DOHH2 (cell line): ENCODE data around the gene HOXA9.

Experiments
- H3F3A ChIP-seq: fragments of 200-600 bp; sonication (generic), shearing (Covaris generic); 2 replicates; pipeline ENCODE4 v1.6.0; 2016; ENCODE audit warnings: antibody characterized with exemption, mild to moderate bottlenecking; ENCODE audit not compliant: control insufficient read depth, insufficient read depth
- H3K27ac ChIP-seq: fragments of 200-600 bp; sonication (generic); 2 replicates; pipeline ENCODE4 v1.5.1; 2014; ENCODE audit warnings: low read depth, mild to moderate bottlenecking, low read length, moderate library complexity
- H3K27me3 ChIP-seq: fragments of 200-600 bp; sonication (generic); 2 replicates; pipeline ENCODE4 v1.6.1; 2014; ENCODE audit warnings: mild to moderate bottlenecking, low read length, mixed read lengths; ENCODE audit not compliant: control insufficient read depth
- H3K36me3 ChIP-seq: fragments of 200-600 bp; sonication (generic); 2 replicates; pipeline ENCODE4 v1.6.1; 2014; ENCODE audit warnings: mild to moderate bottlenecking, low read length, moderate library complexity, mixed read lengths; ENCODE audit not compliant: control insufficient read depth
- H3K4me1 ChIP-seq: fragments of 200-600 bp; sonication (generic); 2 replicates; pipeline ENCODE4 v1.6.1; 2014; ENCODE audit warnings: mild to moderate bottlenecking, low read length, mixed read lengths; ENCODE audit not compliant: control insufficient read depth
- H3K4me2 ChIP-seq: fragments of 200-600 bp; sonication (generic); 2 replicates; pipeline ENCODE4 v1.6.0; 2014; ENCODE audit warnings: mild to moderate bottlenecking, low read length, moderate library complexity
- H3K4me3 ChIP-seq: fragments of 200-600 bp; sonication (generic); 2 replicates; pipeline ENCODE4 v1.5.1; 2014; ENCODE audit warnings: mild to moderate bottlenecking, low read length, mixed read lengths
- H3K79me2 ChIP-seq: fragments of 200-600 bp; sonication (generic); 2 replicates; pipeline ENCODE4 v1.6.1; 2014; ENCODE audit warnings: mild to moderate bottlenecking, low read length, mixed read lengths; ENCODE audit not compliant: control insufficient read depth
- H3K9me2 ChIP-seq: fragments of 200-600 bp; sonication (generic); replicated peaks from 2 replicates; pipeline ENCODE4 v1.6.1; 2014; ENCODE audit warnings: mild to moderate bottlenecking, low read length, mixed read lengths; ENCODE audit not compliant: control insufficient read depth
- H3K9me3 ChIP-seq: fragments of 200-600 bp; sonication (generic); 2 replicates; pipeline ENCODE4 v1.6.1; 2014; ENCODE audit warnings: antibody characterized with exemption, low read length, mixed read lengths; ENCODE audit not compliant: control insufficient read depth, insufficient read depth
- H4K20me1 ChIP-seq: fragments of 200-600 bp; sonication (generic); 2 replicates; pipeline ENCODE4 v1.6.0; 2014; ENCODE audit warnings: low read depth, mild to moderate bottlenecking, antibody characterized with exemption, low read length, moderate library complexity; ENCODE audit not compliant: control insufficient read depth, insufficient read depth
- EZH2phosphoT487 ChIP-seq: fragments of 200-600 bp; sonication (generic); IDR thresholded peaks from 2 replicates; pipeline ENCODE4 v1.6.1; 2017; ENCODE audit warnings: borderline replicate concordance, mild to moderate bottlenecking, antibody characterized with exemption, low read length, moderate library complexity, mixed read lengths
- TF ChIP-seq, protein P1 (sequence below): fragments of 200-600 bp; sonication (generic); IDR thresholded peaks from one replicate; pipeline ENCODE4 v1.5.1; 2014; ENCODE audit warnings: antibody characterized with exemption, mild to moderate bottlenecking, low read depth, low read length; ENCODE audit not compliant: poor library complexity, severe bottlenecking

HOXA9 gene

DNA sequence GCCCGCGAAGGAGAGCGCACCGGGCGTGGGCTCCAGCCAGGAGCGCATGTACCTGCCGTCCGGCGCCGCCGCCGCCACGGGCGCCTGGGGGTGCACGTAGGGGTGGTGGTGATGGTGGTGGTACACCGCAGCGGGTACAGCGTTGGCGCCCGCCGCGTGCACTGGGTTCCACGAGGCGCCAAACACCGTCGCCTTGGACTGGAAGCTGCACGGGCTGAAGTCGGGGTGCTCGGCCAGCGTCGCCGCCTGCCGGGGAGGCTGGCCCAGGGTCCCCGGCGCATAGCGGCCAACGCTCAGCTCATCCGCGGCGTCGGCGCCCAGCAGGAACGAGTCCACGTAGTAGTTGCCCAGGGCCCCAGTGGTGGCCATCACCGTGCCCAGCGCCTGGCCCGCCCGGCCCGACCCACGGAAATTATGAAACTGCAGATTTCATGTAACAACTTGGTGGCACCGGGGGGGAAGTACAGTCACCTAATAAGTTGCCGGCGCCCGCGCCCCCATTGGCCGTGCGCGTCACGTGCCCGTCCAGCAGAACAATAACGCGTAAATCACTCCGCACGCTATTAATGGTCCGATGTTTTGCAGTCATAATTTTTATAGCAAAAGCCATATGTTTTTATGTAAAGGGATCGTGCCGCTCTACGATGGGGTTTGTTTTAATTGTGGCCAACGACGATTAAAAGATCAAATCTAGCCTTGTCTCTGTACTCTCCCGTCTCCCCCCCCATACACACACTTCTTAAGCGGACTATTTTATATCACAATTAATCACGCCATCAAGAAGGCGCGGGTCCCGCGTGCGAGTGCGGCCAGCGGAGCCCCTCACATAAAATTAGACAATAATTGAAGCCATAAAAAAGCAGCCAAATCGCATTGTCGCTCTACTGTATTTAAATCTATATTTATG is at the start of gene HOXA9:
HOXA9 (minus strand) TSS at position 449 of the 907 bp plus-strand sequence; CDS start at position 369, 80 bp downstream.
- peaks cover 2% of the 10 kb centered on the region for H3F3A ChIP-seq
- no peaks in the 10 kb centered on the region for H3K9me3 ChIP-seq
- H3K36me3 ChIP-seq, result no peaks in the 10 kb centered on the region
- TF ChIP-seq, protein P1, sequence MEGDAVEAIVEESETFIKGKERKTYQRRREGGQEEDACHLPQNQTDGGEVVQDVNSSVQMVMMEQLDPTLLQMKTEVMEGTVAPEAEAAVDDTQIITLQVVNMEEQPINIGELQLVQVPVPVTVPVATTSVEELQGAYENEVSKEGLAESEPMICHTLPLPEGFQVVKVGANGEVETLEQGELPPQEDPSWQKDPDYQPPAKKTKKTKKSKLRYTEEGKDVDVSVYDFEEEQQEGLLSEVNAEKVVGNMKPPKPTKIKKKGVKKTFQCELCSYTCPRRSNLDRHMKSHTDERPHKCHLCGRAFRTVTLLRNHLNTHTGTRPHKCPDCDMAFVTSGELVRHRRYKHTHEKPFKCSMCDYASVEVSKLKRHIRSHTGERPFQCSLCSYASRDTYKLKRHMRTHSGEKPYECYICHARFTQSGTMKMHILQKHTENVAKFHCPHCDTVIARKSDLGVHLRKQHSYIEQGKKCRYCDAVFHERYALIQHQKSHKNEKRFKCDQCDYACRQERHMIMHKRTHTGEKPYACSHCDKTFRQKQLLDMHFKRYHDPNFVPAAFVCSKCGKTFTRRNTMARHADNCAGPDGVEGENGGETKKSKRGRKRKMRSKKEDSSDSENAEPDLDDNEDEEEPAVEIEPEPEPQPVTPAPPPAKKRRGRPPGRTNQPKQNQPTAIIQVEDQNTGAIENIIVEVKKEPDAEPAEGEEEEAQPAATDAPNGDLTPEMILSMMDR, result no peak
- no peak for TF ChIP-seq EZH2phosphoT487
- peaks cover 11% of the 10 kb centered on the region for H3K4me1 ChIP-seq
- peaks cover 65% of the 10 kb centered on the region for H3K27me3 ChIP-seq
- H4K20me1 ChIP-seq, result 0 out of 2 replicates have a peak, but pooled peaks cover 3% of the 10 kb centered on the region
- no peaks in the 10 kb centered on the region for H3K9me2 ChIP-seq
- H3K79me2 ChIP-seq, result no peaks in the 10 kb centered on the region
- peak within 1 kb of the TSS; percentile 28; the same call in 1 of the 2 replicates for H3K4me2 ChIP-seq
- H3K4me3 ChIP-seq, result no peak within 1 kb of the TSS
- H3K27ac ChIP-seq, result no peak within 1 kb of the TSS

- no peak overlapping the region for H3K4me2 ChIP-seq
- H3K27ac ChIP-seq, result no peak overlapping the region
- peaks cover 5% of the 10 kb centered on the region for H3K4me1 ChIP-seq
- peaks cover 57% of the 10 kb centered on the region for H3K27me3 ChIP-seq
- TF ChIP-seq EZH2phosphoT487, result no peak
- TF ChIP-seq, protein P1, result no peak
- no peaks in the 10 kb centered on the region for H3K9me3 ChIP-seq
- H3K9me2 ChIP-seq, result no peaks in the 10 kb centered on the region
- no peak overlapping the region for H3K4me3 ChIP-seq
- no peaks in the 10 kb centered on the region for H3K36me3 ChIP-seq
- no peaks in the 10 kb centered on the region for H3F3A ChIP-seq
- H4K20me1 ChIP-seq, result peaks cover 5% of the 10 kb centered on the region; the same call in 1 of the 2 replicates
- no peaks in the 10 kb centered on the region for H3K79me2 ChIP-seq
Measured at GRCh38 chr7:27214239-27214950, 49.1 kb upstream of the HOXA9 start.

- peaks cover 58% of the 10 kb centered on the region for H3K27me3 ChIP-seq
- no peak overlapping the region for H3K4me2 ChIP-seq
- no peaks in the 10 kb centered on the region for H3F3A ChIP-seq
- no peak overlapping the region for H3K27ac ChIP-seq
- H3K4me1 ChIP-seq, result peaks cover 5% of the 10 kb centered on the region
- no peak overlapping the region for H3K4me3 ChIP-seq
- peaks cover 5% of the 10 kb centered on the region; the same call in 1 of the 2 replicates for H4K20me1 ChIP-seq
- no peaks in the 10 kb centered on the region for H3K79me2 ChIP-seq
- H3K36me3 ChIP-seq, result no peaks in the 10 kb centered on the region
- H3K9me2 ChIP-seq, result no peaks in the 10 kb centered on the region
- TF ChIP-seq, protein P1, result no peak
- no peak for TF ChIP-seq EZH2phosphoT487
- H3K9me3 ChIP-seq, result no peaks in the 10 kb centered on the region
Measured at GRCh38 chr7:27213433-27214238, 48.3 kb upstream of the HOXA9 start.
